Mesangial cell (primary cell): ENCODE measurements around the gene VTI1A. TPM values are rescaled to one million over a fixed set of nuclear protein-coding genes. Genes with fewer than 3 reads are reported as not detected.

Source experiments
- total RNA-seq: library from RNA; depleted of rRNA; stranded (reverse); fragments of >200 nt; gene quantifications from 2 replicates; pipeline ENCODE4 v1.2.3, GENCODE V29; 2015

VTI1A gene
- total RNA-seq, result 15.0 and 17.6 TPM in 2 replicates

DNA sequence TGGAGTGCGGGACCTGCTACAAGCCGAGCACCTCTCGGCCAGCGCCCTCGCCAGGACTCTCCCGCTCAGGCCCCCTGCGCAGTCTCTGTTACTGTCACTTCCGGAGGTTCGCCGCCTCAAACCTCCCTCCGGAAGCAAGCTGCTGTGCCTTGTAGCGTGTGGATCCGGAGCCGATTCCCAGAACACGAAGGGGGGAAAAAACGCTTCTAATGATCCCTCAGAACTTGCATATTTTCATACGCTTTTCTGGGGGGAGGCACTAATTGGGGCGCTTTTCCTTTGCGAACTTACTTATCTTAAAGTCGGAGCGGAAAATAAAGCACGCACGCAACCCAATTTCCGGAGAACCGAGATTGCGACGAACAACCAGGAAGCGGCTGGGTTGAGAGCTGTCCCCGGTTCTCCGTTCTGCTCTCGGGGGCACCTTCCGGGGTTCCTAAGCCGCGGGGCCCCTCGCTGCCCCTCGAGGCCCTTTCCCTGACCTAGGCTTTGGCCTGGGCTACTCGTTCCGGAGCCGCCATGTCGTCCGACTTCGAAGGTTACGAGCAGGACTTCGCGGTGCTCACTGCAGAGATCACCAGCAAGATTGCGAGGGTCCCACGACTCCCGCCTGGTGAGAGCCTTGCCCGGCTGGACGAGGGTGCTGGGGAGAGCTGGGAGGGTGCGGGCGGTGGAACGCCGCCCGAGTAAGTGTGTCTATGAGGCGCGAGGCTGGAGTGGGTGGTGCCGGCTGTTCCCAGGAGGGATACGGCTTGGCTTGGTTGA, at the start of gene VTI1A, which contains the start of gene ZDHHC6:
VTI1A (plus strand) TSS at position 361 of the 765 bp plus-strand sequence; CDS start at position 520, 159 bp downstream.
ZDHHC6 (minus strand) TSS at position 60 of the 765 bp plus-strand sequence. CDS start 1,478 bp downstream, outside the sequence.

Other genes starting within 250 kb of the VTI1A start
- not detected in 2 replicates for gene TECTB, start 163.8 kb upstream of the VTI1A start, total RNA-seq
- gene ACSL5, start 73.1 kb upstream of the VTI1A start, total RNA-seq, result 0.13 and 0.16 TPM in 2 replicates
- 6.1 and 15.2 TPM in 2 replicates for gene ZDHHC6, start 301 bp upstream of the VTI1A start, total RNA-seq